GM23338 (cell line): ENCODE results near the gene TMEM92. TPM values are rescaled to one million over a fixed set of nuclear protein-coding genes. Genes with fewer than 3 reads are reported as not detected.

Source experiments
- ATAC-seq: fragments of 200-7000 bp; cut with Tn5 transposase; 3 replicates; pipeline ENCODE4 v1.9.1; 2020
- DNase-seq: peaks from one replicate; pipeline ENCODE4 v3.0.0-alpha.2; 2015; ENCODE audit warnings: low spot score
- H2AFZ ChIP-seq: fragments of 200-600 bp; sonication (generic); 2 replicates; pipeline ENCODE4 v1.8.0; 2016; ENCODE audit warnings: antibody characterized with exemption, mild to moderate bottlenecking, moderate library complexity
- H3F3A ChIP-seq: fragments of 200-600 bp; sonication (generic); replicated peaks from 2 replicates; pipeline ENCODE4 v1.8.0; 2017; ENCODE audit warnings: antibody characterized with exemption, mixed run types, low read depth
- H3K27ac ChIP-seq: fragments of 200-600 bp; sonication (generic); 2 replicates; pipeline ENCODE4 v1.6.1; 2016; ENCODE audit warnings: low read depth
- H3K27me3 ChIP-seq: fragments of 200-600 bp; sonication (generic); 2 replicates; pipeline ENCODE4 v1.8.0; 2016; ENCODE audit warnings: mild to moderate bottlenecking, mixed run types, moderate library complexity; ENCODE audit not compliant: insufficient read depth
- H3K36me3 ChIP-seq: fragments of 200-600 bp; sonication (generic); 2 replicates; pipeline ENCODE4 v1.8.0; 2016; ENCODE audit warnings: mild to moderate bottlenecking; ENCODE audit not compliant: insufficient read depth
- H3K4me1 ChIP-seq: fragments of 200-600 bp; sonication (generic); 2 replicates; pipeline ENCODE4 v1.8.0; 2016; ENCODE audit warnings: mild to moderate bottlenecking, moderate library complexity; ENCODE audit not compliant: insufficient read depth
- H3K4me2 ChIP-seq: fragments of 200-600 bp; sonication (generic); 2 replicates; pipeline ENCODE4 v1.7.1; 2017; ENCODE audit warnings: mixed run types
- H3K4me3 ChIP-seq: fragments of 200-600 bp; sonication (generic); 2 replicates; pipeline ENCODE4 v1.6.1; 2016; ENCODE audit warnings: mixed run types
- H3K79me2 ChIP-seq: fragments of 200-600 bp; sonication (generic); replicated peaks from 2 replicates; pipeline ENCODE4 v1.8.0; 2017; ENCODE audit warnings: mild to moderate bottlenecking; ENCODE audit not compliant: insufficient read depth
- H3K9me2 ChIP-seq: fragments of 200-600 bp; sonication (generic); 2 replicates; pipeline ENCODE4 v1.8.0; 2017; ENCODE audit not compliant: insufficient read depth
- H4K20me1 ChIP-seq: fragments of 200-600 bp; sonication (generic); replicated peaks from 2 replicates; pipeline ENCODE4 v1.8.0; 2017; ENCODE audit warnings: mild to moderate bottlenecking; ENCODE audit not compliant: insufficient read depth
- H3K27ac Mint-ChIP-seq: 2 replicates; pipeline ENCODE4 v1.8.0; 2020; ENCODE audit warnings: inconsistent platforms, mild to moderate bottlenecking, moderate library complexity, mixed read lengths
- H3K27me3 Mint-ChIP-seq: 3 replicates; pipeline ENCODE4 v1.8.0; 2022; ENCODE audit warnings: low read depth, mild to moderate bottlenecking, moderate library complexity, mixed read lengths, inconsistent platforms; ENCODE audit not compliant: insufficient read depth, poor library complexity
- H3K36me3 Mint-ChIP-seq: 3 replicates; pipeline ENCODE4 v1.8.0; 2021; ENCODE audit warnings: low read depth, mild to moderate bottlenecking, inconsistent platforms, moderate library complexity, mixed read lengths
- H3K4me1 Mint-ChIP-seq: 3 replicates; pipeline ENCODE4 v1.8.0; 2020; ENCODE audit warnings: mild to moderate bottlenecking, inconsistent platforms, mixed read lengths
- H3K4me3 Mint-ChIP-seq: 3 replicates; pipeline ENCODE4 v1.8.0; 2021; ENCODE audit warnings: moderate library complexity, mild to moderate bottlenecking, inconsistent platforms, mixed read lengths
- H3K9me3 Mint-ChIP-seq: 3 replicates; pipeline ENCODE4 v1.8.0; 2020; ENCODE audit warnings: moderate library complexity, mild to moderate bottlenecking, inconsistent platforms, mixed read lengths
- CREB1 ChIP-seq: fragments of 250-450 bp; sonication (Bioruptor Pico); IDR thresholded peaks from 2 replicates; pipeline ENCODE4 v1.5.0; 2020; ENCODE audit warnings: low read depth, mild to moderate bottlenecking, moderate library complexity
- CTCF ChIP-seq, 2 experiments: fragments of 200-600 bp in 1 of 2; sonication (generic) in 1 of 2; conservative IDR thresholded peaks; 2 replicates each; pipeline versions ENCODE4 v1.5.1 to v1.6.1; 2016 to 2017; ENCODE audit warnings: antibody characterized with exemption in 2 of 2, low read depth in 2 of 2, mild to moderate bottlenecking in 2 of 2, moderate library complexity in 1 of 2
- ETS1 ChIP-seq: IDR thresholded peaks from 2 replicates; pipeline ENCODE4 v1.6.1; 2016; ENCODE audit warnings: antibody characterized with exemption
- EZH2 ChIP-seq: fragments of 200-600 bp; sonication (generic); IDR thresholded peaks from one replicate; pipeline ENCODE4 v1.8.0; 2017; ENCODE audit warnings: antibody characterized with exemption, mild to moderate bottlenecking, low read depth; ENCODE audit not compliant: unreplicated experiment
- EZH2phosphoT487 ChIP-seq: fragments of 200-600 bp; sonication (generic); IDR thresholded peaks from one replicate; pipeline ENCODE4 v1.8.1; 2018; ENCODE audit warnings: antibody characterized with exemption; ENCODE audit not compliant: unreplicated experiment
- JUNB ChIP-seq: IDR thresholded peaks from one replicate; pipeline ENCODE4 v1.6.1; 2016; ENCODE audit warnings: antibody characterized with exemption; ENCODE audit not compliant: unreplicated experiment
- NANOG ChIP-seq: IDR thresholded peaks from 2 replicates; pipeline ENCODE4 v1.6.1; 2016; ENCODE audit warnings: antibody characterized with exemption, borderline replicate concordance
- POLR2AphosphoS5 ChIP-seq: IDR thresholded peaks from 2 replicates; pipeline ENCODE4 v1.6.1; 2016; ENCODE audit warnings: antibody characterized with exemption, low read depth
- REST ChIP-seq: IDR thresholded peaks from one replicate; pipeline ENCODE4 v1.6.1; 2018; ENCODE audit warnings: antibody characterized with exemption; ENCODE audit not compliant: unreplicated experiment
- STAT1 ChIP-seq: IDR thresholded peaks from one replicate; pipeline ENCODE4 v1.6.1; 2016; ENCODE audit warnings: antibody characterized with exemption; ENCODE audit not compliant: unreplicated experiment
- ZNF331 ChIP-seq: fragments of 250-450 bp; sonication (Bioruptor Pico); IDR thresholded peaks from 2 replicates; pipeline ENCODE4 v1.5.0; 2020; ENCODE audit warnings: low read depth, mild to moderate bottlenecking, moderate library complexity
- polyA plus RNA-seq: library from polyadenylated mRNA; unstranded; fragments of >200 nt; fragmentation: Nextera tagmentation; extraction: Ambion mirVana; gene quantifications from 2 replicates; pipeline ENCODE4 v1.2.1, GENCODE V29; 2016
- total RNA-seq: library from RNA; depleted of rRNA; stranded (reverse); fragments of >200 nt; shearing (Covaris generic); gene quantifications from 2 replicates; pipeline ENCODE4 v1.2.3, GENCODE V29; 2014

TMEM92 gene
- total and polyA plus RNA-seq, 2 experiments from 2014 or later, result 9.7 to 18.4 TPM

- Mint-ChIP-seq H3K27ac (peak overlapping the region; percentile 53; the same call in 1 of the 2 replicates), H3K4me3 (peak overlapping the region; percentile 66), H3K4me1 (peaks cover 55% of the 10 kb centered on the region), H3K9me3 (no peaks in the 10 kb centered on the region), H3K36me3 (no peaks in the 10 kb centered on the region), H3K27me3 (peaks cover 15% of the 10 kb centered on the region)
- Histone ChIP-seq H3K36me3 (no peaks in the 10 kb centered on the region), H3K4me1 (peaks cover 57% of the 10 kb centered on the region), H3K4me3 (peak overlapping the region; percentile 55), H3F3A (no peaks in the 10 kb centered on the region), H2AFZ (peak overlapping the region; percentile 94), H3K4me2 (peak overlapping the region; percentile 93), H3K27ac (no peak overlapping the region), H3K79me2 (0 out of 2 replicates have a peak, but pooled peaks cover 3% of the 10 kb centered on the region), H4K20me1 (no peaks in the 10 kb centered on the region), H3K27me3 (peaks cover 15% of the 10 kb centered on the region; the same call in 1 of the 2 replicates), H3K9me2 (no peaks in the 10 kb centered on the region)
- DNase-seq (peak; percentile 83), ATAC-seq (peak; percentile 66)
- TF ChIP-seq CTCF (conservative IDR thresholded peaks at IDR 0.05; ENCODE audit: low read depth in 2 of 2), result peak; percentile 74 to 77
- no peak for TF ChIP-seq JUNB
- TF ChIP-seq NANOG, result no peak
Measured at GRCh38 chr17:50272711-50273653, 1.3 kb upstream of the TMEM92 start.

- Histone ChIP-seq H3K4me2 (peak overlapping the region; percentile 93), H2AFZ (peak overlapping the region; percentile 90), H3K27me3 (peaks cover 15% of the 10 kb centered on the region; the same call in 1 of the 2 replicates), H3K79me2 (0 out of 2 replicates have a peak, but pooled peaks cover 3% of the 10 kb centered on the region), H3K27ac (no peak overlapping the region), H3F3A (no peaks in the 10 kb centered on the region), H3K4me1 (peaks cover 57% of the 10 kb centered on the region), H3K4me3 (peak overlapping the region; percentile 82), H4K20me1 (no peaks in the 10 kb centered on the region), H3K9me2 (no peaks in the 10 kb centered on the region), H3K36me3 (no peaks in the 10 kb centered on the region)
- Mint-ChIP-seq H3K4me3 (peak overlapping the region; percentile 74), H3K4me1 (peaks cover 49% of the 10 kb centered on the region), H3K27me3 (peaks cover 15% of the 10 kb centered on the region), H3K9me3 (no peaks in the 10 kb centered on the region), H3K36me3 (no peaks in the 10 kb centered on the region), H3K27ac (no peak overlapping the region)
- DNase-seq (no peak), ATAC-seq (no peak)
- TF ChIP-seq CREB1 (CRISPR knock-in tag) (no peak), EZH2phosphoT487 (no peak), ZNF331 (CRISPR knock-in tag) (no peak), REST (no peak), POLR2AphosphoS5 (no peak), JUNB (no peak), EZH2 (no peak), ETS1 (no peak), NANOG (no peak), STAT1 (no peak)
Measured at GRCh38 chr17:50273654-50274040, 619 bp upstream of the TMEM92 start.
